ENCODE measurements around the gene LUC7L.

LUC7L gene

DNA sequence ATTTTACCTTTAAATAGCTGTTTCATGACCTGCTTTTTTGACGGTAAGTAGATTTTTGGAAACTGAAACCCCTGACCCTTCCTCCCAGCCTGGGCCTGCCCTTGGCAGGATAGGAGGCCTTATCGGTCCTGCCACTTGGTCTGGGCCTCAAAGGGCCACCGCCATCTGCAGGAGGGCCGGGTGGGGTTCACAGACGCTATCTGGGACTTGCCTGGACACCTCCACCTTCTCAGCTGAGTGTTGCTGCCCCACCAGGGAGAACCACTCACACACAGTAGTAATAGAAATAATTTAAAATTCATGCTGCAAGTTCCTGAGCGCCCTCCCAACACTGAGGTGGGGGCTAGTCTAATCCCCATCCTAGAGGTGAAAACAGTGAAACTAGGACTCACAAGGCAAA, 86.2 kb downstream of the LUC7L start:
- DNase-seq (ENCODE audit: low read depth) = no peak

DNA sequence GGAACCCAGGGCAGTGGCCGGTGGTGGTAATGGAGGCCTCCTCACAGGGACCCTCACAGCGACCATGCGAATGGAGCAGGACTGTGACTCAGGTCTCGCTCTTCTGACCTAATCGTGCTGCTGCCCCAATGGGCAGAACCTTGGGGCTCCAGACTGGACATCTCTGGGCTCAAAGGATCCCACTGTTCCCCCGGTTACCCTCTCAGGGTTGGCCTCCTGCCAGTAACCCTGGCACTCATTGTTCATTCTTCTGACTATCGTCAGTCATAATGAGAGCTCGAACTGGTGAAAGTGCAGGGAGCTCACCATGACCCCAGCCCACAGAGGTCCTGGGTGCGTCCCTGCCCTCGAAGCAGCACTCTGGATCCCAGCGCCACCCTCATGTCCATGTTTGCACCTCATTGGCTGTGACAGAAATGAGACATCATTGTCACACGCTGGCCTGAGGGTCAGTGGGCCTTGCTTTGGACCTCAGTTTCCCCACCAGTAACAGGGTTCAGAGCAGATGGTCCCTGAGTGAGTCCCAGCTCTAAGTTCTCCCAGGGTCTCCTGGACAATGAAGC, 86.8 kb downstream of the LUC7L start:
- DNase-seq (ENCODE audit: low read depth) = no peak

DNA sequence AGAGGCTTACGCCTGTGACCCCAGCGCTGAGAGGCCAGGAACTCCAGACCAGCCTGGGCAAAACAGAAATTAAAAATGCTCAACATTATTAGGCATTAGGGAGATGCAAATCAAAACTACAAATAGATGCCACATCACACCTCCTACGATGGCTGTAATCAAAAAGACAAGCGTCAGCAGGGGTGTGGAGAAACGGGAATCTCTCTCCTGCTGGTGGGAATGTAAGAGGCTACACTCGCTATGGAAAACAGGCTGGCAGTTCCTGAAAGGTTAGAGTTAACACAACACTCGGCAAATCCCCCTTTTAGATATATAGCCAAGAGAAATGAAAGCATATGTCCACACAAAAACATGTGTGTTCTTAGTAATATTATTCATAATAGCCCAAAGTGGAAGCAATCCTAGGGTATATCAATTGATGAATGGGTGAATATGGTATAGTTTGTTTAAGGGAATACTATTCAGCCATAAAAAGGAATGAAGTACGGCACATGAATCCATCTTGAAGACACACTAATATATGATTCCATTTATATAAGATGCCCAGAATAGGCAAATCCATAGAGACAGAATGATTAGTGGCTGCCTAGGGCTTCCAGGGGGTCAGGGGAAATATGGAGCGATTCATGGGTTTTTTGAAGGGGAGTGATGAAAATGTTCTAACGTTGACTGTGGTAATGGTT, 88.9 kb downstream of the LUC7L start:
- no peak for DNase-seq (ENCODE audit: low read depth)

Data from stimulated activated CD8-positive, alpha-beta memory T cell treated with anti-CD3 and anti-CD28 coated beads, Interleukin-12 subunit alpha, Interleukin-12 subunit beta, amount 100 ng/mL, for 1 hour (primary cell).